HG02678 (cell line): ENCODE measurements around the gene LIN7B.
"Not testable (repeated sequence)": the region's sequence is repeated elsewhere in the genome, so short reads cannot be mapped to it uniquely, and the experiment has no call there.

Source experiments
- ATAC-seq: cut with Tn5 transposase; IDR thresholded peaks from one replicate; pipeline ENCODE4 v1.9.1; 2021; ENCODE audit warnings: mild to moderate bottlenecking, moderate library complexity; ENCODE audit not compliant: unreplicated experiment

LIN7B gene

GRCh38 chr19:49141352-49141751 lies 27.2 kb downstream of the LIN7B start:
- ATAC-seq, result no peak

GRCh38 chr19:49142866-49143335 lies 28.7 kb downstream of the LIN7B start:
- peak; percentile 69 for ATAC-seq

- no peak for ATAC-seq
Measured at GRCh38 chr19:49145573-49146407, 31.6 kb downstream of the LIN7B start.

GRCh38 chr19:49146408-49146770 lies 32.2 kb downstream of the LIN7B start:
- ATAC-seq, result not testable (repeated sequence)

GRCh38 chr19:49148044-49148682 lies 34.0 kb downstream of the LIN7B start:
- ATAC-seq, result no peak

- ATAC-seq, result no peak
Measured at GRCh38 chr19:49148784-49149651, 34.8 kb downstream of the LIN7B start.

- no peak for ATAC-seq
Measured at GRCh38 chr19:49149652-49150105, 35.5 kb downstream of the LIN7B start.

- no peak for ATAC-seq
Measured at GRCh38 chr19:49150106-49150943, 36.2 kb downstream of the LIN7B start.

- no peak for ATAC-seq
Measured at GRCh38 chr19:49150944-49151243, 36.7 kb downstream of the LIN7B start.

- no peak for ATAC-seq
Measured at GRCh38 chr19:49151267-49152118, 37.3 kb downstream of the LIN7B start.

GRCh38 chr19:49152119-49152550 lies 38.0 kb downstream of the LIN7B start:
- no peak for ATAC-seq

GRCh38 chr19:49153167-49153809 lies 39.1 kb downstream of the LIN7B start:
- ATAC-seq, result no peak

- no peak for ATAC-seq
Measured at GRCh38 chr19:49154279-49154678, 40.1 kb downstream of the LIN7B start.

- ATAC-seq, result no peak
Measured at GRCh38 chr19:49155005-49155819, 41.0 kb downstream of the LIN7B start, which contains the start of gene HRC. TSS of gene HRC (minus strand) at chr19:49155396. CDS start at chr19:49155237, 159 bp downstream.

- ATAC-seq, result no peak
Measured at GRCh38 chr19:49155820-49156346, 41.7 kb downstream of the LIN7B start.

- no peak for ATAC-seq
Measured at GRCh38 chr19:49157445-49158224, 43.5 kb downstream of the LIN7B start, which contains the start of gene TRPM4. TSS of gene TRPM4 (plus strand) at chr19:49157792. CDS start at chr19:49157867, 75 bp downstream.
